ENCODE results near the gene MATR3. TPM values are rescaled to one million over a fixed set of nuclear protein-coding genes. Genes with fewer than 3 reads are reported as not detected.
A peak's percentile ranks its signal among the peaks of the same experiment; 100 is the strongest.

MATR3 gene
- total and polyA plus RNA-seq, 2 experiments from 2014 or later, result 293 to 344 TPM

GRCh38 chr5:139298242-139298641 is 4.7 kb downstream of the MATR3 start:
- Histone ChIP-seq H3K9me3 (ENCODE audit: low read depth) (no peaks in the 10 kb centered on the region), H3K4me1 (ENCODE audit: low read depth) (peaks cover 56% of the 10 kb centered on the region), H3K27me3 (no peaks in the 10 kb centered on the region), H3K27ac (no peak overlapping the region), H3K4me3 (no peak overlapping the region), H3K36me3 (no peaks in the 10 kb centered on the region)
- no peak for DNase-seq (ENCODE audit: low read depth in 1 of 2, low spot score in 1 of 2)
- TF ChIP-seq CTCF (IDR thresholded peaks at IDR 0.05; ENCODE audit: low read depth, low read length), result no peak

GRCh38 chr5:139299486-139299885 is 5.9 kb downstream of the MATR3 start:
- Histone ChIP-seq H3K36me3 (no peaks in the 10 kb centered on the region), H3K27ac (no peak overlapping the region), H3K9me3 (ENCODE audit: low read depth) (no peaks in the 10 kb centered on the region), H3K4me1 (ENCODE audit: low read depth) (peaks cover 66% of the 10 kb centered on the region), H3K27me3 (no peaks in the 10 kb centered on the region), H3K4me3 (no peak overlapping the region)
- TF ChIP-seq CTCF (IDR thresholded peaks at IDR 0.05; ENCODE audit: low read depth, low read length), result no peak
- no peak for DNase-seq (ENCODE audit: low read depth in 1 of 2, low spot score in 1 of 2)

GRCh38 chr5:139301808-139302499 is 8.4 kb downstream of the MATR3 start:
- no peak overlapping the region for H3K4me3 ChIP-seq
- peaks cover 75% of the 10 kb centered on the region for H3K4me1 ChIP-seq (ENCODE audit: low read depth)
- TF ChIP-seq CTCF (IDR thresholded peaks at IDR 0.05; ENCODE audit: low read depth, low read length), result no peak
- H3K36me3 ChIP-seq, result no peaks in the 10 kb centered on the region
- H3K27me3 ChIP-seq, result no peaks in the 10 kb centered on the region
- H3K9me3 ChIP-seq (ENCODE audit: low read depth), result no peaks in the 10 kb centered on the region
- DNase-seq (ENCODE audit: low read depth in 1 of 2, low spot score in 1 of 2), result peak in 1 of 2 donors; percentile 28
- peak overlapping the region; percentile 27 for H3K27ac ChIP-seq

GRCh38 chr5:139304391-139305324 is 11.1 kb downstream of the MATR3 start:
- DNase-seq (ENCODE audit: low read depth in 1 of 2, low spot score in 1 of 2), result no peak
- H3K27me3 ChIP-seq, result no peaks in the 10 kb centered on the region
- no peak overlapping the region for H3K27ac ChIP-seq
- peaks cover 69% of the 10 kb centered on the region for H3K4me1 ChIP-seq (ENCODE audit: low read depth)
- no peak for TF ChIP-seq CTCF (IDR thresholded peaks at IDR 0.05; ENCODE audit: low read depth, low read length)
- no peak overlapping the region for H3K4me3 ChIP-seq
- no peaks in the 10 kb centered on the region for H3K9me3 ChIP-seq (ENCODE audit: low read depth)
- no peaks in the 10 kb centered on the region for H3K36me3 ChIP-seq

- peaks cover 75% of the 10 kb centered on the region for H3K4me1 ChIP-seq (ENCODE audit: low read depth)
Observed at GRCh38 chr5:139306197-139306596, 12.7 kb downstream of the MATR3 start.

More at GRCh38 chr5:139306197-139306596, 12.7 kb downstream of the MATR3 start:
- H3K9me3 ChIP-seq (ENCODE audit: low read depth), result no peaks in the 10 kb centered on the region
- TF ChIP-seq CTCF (IDR thresholded peaks at IDR 0.05; ENCODE audit: low read depth, low read length), result no peak
- no peaks in the 10 kb centered on the region for H3K36me3 ChIP-seq
- H3K27ac ChIP-seq, result no peak overlapping the region
- no peaks in the 10 kb centered on the region for H3K27me3 ChIP-seq
- no peak for DNase-seq (ENCODE audit: low read depth in 1 of 2, low spot score in 1 of 2)
- no peak overlapping the region for H3K4me3 ChIP-seq

All from cardiac muscle cell (in vitro differentiated cells and primary cell).